Measurements from ENCODE around the gene ADGB.

ADGB gene

DNA sequence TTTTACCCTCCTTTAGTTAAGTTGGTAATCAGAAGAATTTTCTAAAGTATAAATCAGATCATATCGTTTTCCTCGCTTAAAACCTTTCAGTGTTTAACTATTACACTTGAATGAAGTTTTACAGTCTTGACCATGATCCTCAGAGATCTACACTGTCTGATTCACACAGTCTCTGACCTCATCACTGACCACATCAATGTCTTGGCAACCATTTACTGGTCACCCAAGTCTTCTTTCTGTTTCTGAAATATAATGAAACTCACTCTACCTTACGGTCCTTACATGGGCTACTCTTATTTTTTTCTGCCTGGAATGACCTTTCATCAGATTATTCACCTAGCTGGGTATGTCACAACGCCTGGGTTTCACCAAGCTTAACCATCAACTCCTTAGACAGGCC is 71.4 kb downstream of the ADGB start:
- Histone ChIP-seq H3K9me3 (replicated peaks; ENCODE audit: insufficient read depth, low read length) (no peaks in the 10 kb centered on the region), H3K27ac (ENCODE audit: low read length) (no peak overlapping the region), H2AFZ (ENCODE audit: low read length) (no peak overlapping the region), H3K27me3 (replicated peaks; ENCODE audit: insufficient read depth, low read length) (no peaks in the 10 kb centered on the region), H3K9me2 (replicated peaks; ENCODE audit: insufficient read depth, low read length) (no peaks in the 10 kb centered on the region), H3K9ac (ENCODE audit: low read length) (no peak overlapping the region), H3K36me3 (replicated peaks; ENCODE audit: insufficient read depth, low read length) (no peaks in the 10 kb centered on the region), H3K4me2 (ENCODE audit: low read depth, low read length) (no peak overlapping the region), H3K4me3 (ENCODE audit: low read length) (no peak overlapping the region), H3F3A (ENCODE audit: insufficient read depth, low read length) (no peaks in the 10 kb centered on the region), H3K4me1 (ENCODE audit: low read length) (no peaks in the 10 kb centered on the region), H4K20me1 (ENCODE audit: insufficient read depth, low read length) (no peaks in the 10 kb centered on the region), H3K79me2 (ENCODE audit: low read length) (no peaks in the 10 kb centered on the region)
- no peak for TF ChIP-seq EZH2phosphoT487 (IDR thresholded peaks at IDR 0.05; ENCODE audit: low read length)
- TF ChIP-seq EZH2 (optimal IDR thresholded peaks at IDR 0.05; ENCODE audit: low read depth, low read length) = no peak
- TF ChIP-seq, protein P1, sequence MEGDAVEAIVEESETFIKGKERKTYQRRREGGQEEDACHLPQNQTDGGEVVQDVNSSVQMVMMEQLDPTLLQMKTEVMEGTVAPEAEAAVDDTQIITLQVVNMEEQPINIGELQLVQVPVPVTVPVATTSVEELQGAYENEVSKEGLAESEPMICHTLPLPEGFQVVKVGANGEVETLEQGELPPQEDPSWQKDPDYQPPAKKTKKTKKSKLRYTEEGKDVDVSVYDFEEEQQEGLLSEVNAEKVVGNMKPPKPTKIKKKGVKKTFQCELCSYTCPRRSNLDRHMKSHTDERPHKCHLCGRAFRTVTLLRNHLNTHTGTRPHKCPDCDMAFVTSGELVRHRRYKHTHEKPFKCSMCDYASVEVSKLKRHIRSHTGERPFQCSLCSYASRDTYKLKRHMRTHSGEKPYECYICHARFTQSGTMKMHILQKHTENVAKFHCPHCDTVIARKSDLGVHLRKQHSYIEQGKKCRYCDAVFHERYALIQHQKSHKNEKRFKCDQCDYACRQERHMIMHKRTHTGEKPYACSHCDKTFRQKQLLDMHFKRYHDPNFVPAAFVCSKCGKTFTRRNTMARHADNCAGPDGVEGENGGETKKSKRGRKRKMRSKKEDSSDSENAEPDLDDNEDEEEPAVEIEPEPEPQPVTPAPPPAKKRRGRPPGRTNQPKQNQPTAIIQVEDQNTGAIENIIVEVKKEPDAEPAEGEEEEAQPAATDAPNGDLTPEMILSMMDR (IDR thresholded peaks at IDR 0.05; ENCODE audit: low read length) = no peak
- DNase-seq = no peak

DNA sequence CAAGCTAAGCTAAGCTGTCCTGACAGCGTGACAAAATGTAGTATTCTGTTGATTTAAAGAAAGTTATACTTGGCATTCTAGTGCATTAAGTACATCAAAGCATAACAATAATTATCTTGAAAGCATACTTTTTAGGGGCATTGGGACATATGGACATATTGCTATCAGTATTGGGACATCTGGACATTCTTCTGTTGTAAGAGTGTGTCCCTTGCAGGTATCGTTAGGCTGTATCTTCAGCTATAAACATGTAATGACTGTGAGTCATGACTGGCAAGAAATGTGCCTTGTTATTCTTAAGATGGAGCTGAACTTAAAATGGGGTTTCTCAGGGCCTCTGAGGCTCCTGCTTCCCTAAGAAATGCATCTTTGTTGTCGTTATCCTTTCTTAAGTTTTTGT is 74.3 kb downstream of the ADGB start:
- Histone ChIP-seq H3K36me3 (replicated peaks; ENCODE audit: insufficient read depth, low read length) (no peaks in the 10 kb centered on the region), H3K4me2 (ENCODE audit: low read depth, low read length) (no peak overlapping the region), H2AFZ (ENCODE audit: low read length) (no peak overlapping the region), H3K4me1 (ENCODE audit: low read length) (no peaks in the 10 kb centered on the region), H3K9ac (ENCODE audit: low read length) (no peak overlapping the region), H3K27ac (ENCODE audit: low read length) (no peak overlapping the region), H3F3A (ENCODE audit: insufficient read depth, low read length) (no peaks in the 10 kb centered on the region), H3K4me3 (ENCODE audit: low read length) (no peak overlapping the region), H3K9me3 (replicated peaks; ENCODE audit: insufficient read depth, low read length) (no peaks in the 10 kb centered on the region), H4K20me1 (ENCODE audit: insufficient read depth, low read length) (no peaks in the 10 kb centered on the region), H3K9me2 (replicated peaks; ENCODE audit: insufficient read depth, low read length) (no peaks in the 10 kb centered on the region), H3K27me3 (replicated peaks; ENCODE audit: insufficient read depth, low read length) (no peaks in the 10 kb centered on the region), H3K79me2 (ENCODE audit: low read length) (no peaks in the 10 kb centered on the region)
- DNase-seq = no peak
- no peak for TF ChIP-seq EZH2phosphoT487 (IDR thresholded peaks at IDR 0.05; ENCODE audit: low read length)
- TF ChIP-seq, protein P1 (IDR thresholded peaks at IDR 0.05; ENCODE audit: low read length) = no peak
- no peak for TF ChIP-seq EZH2 (optimal IDR thresholded peaks at IDR 0.05; ENCODE audit: low read depth, low read length)

DNA sequence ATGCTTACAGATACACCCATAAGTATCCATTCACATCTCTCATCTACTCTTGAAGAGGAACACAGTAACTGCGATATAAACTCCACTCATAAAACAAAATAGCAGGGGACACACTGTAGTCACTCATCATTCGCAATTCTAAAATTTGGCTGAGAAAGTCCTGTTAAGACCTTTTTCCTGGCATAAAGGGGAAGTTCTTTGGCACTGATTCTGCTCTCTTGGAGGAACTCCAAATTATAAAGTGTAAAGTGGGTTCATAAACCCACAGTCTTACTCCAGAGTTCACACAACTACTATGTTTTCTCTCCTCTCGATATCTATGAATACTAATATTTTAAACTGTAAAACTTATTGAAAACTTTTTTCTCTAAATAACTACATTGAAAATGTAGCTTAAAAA is 80.6 kb downstream of the ADGB start:
- no peak overlapping the region for H3K4me2 ChIP-seq (ENCODE audit: low read depth, low read length)
- no peaks in the 10 kb centered on the region for H3K36me3 ChIP-seq (replicated peaks; ENCODE audit: insufficient read depth, low read length)
- no peaks in the 10 kb centered on the region for H3K79me2 ChIP-seq (ENCODE audit: low read length)
- no peak overlapping the region for H3K27ac ChIP-seq (ENCODE audit: low read length)
- no peaks in the 10 kb centered on the region for H3K9me2 ChIP-seq (replicated peaks; ENCODE audit: insufficient read depth, low read length)
- no peaks in the 10 kb centered on the region for H3F3A ChIP-seq (ENCODE audit: insufficient read depth, low read length)
- no peaks in the 10 kb centered on the region for H3K9me3 ChIP-seq (replicated peaks; ENCODE audit: insufficient read depth, low read length)
- DNase-seq = no peak
- H3K4me3 ChIP-seq (ENCODE audit: low read length) = no peak overlapping the region
- TF ChIP-seq EZH2 (optimal IDR thresholded peaks at IDR 0.05; ENCODE audit: low read depth, low read length) = no peak
- TF ChIP-seq, protein P1 (IDR thresholded peaks at IDR 0.05; ENCODE audit: low read length) = no peak
- TF ChIP-seq EZH2phosphoT487 (IDR thresholded peaks at IDR 0.05; ENCODE audit: low read length) = no peak
- H3K27me3 ChIP-seq (replicated peaks; ENCODE audit: insufficient read depth, low read length) = no peaks in the 10 kb centered on the region
- no peak overlapping the region for H3K9ac ChIP-seq (ENCODE audit: low read length)
- H3K4me1 ChIP-seq (ENCODE audit: low read length) = no peaks in the 10 kb centered on the region
- H2AFZ ChIP-seq (ENCODE audit: low read length) = no peak overlapping the region
- H4K20me1 ChIP-seq (ENCODE audit: insufficient read depth, low read length) = no peaks in the 10 kb centered on the region

All from MM.1S (cell line).